Hematopoietic multipotent progenitor cell treated with erythropoietin and hydrocortisone succinate and interleukin-3 and kit ligand, for 8 days (in vitro differentiated cells): ENCODE data around the gene TRERF1.

Experiments used
- DNase-seq: peaks from one replicate; pipeline ENCODE4 v3.0.0-alpha.2; 2015

The TRERF1 gene

GRCh38 chr6:42268016-42268834 lies 183.5 kb downstream of the TRERF1 start:
- DNase-seq = no peak

GRCh38 chr6:42266538-42266937 lies 185.2 kb downstream of the TRERF1 start:
- no peak for DNase-seq

GRCh38 chr6:42264852-42265390 lies 186.8 kb downstream of the TRERF1 start:
- no peak for DNase-seq

- DNase-seq = no peak
Measured at GRCh38 chr6:42264162-42264851, 187.4 kb downstream of the TRERF1 start.

GRCh38 chr6:42263165-42263728 lies 188.5 kb downstream of the TRERF1 start:
- DNase-seq = no peak

GRCh38 chr6:42260972-42261371 lies 190.8 kb downstream of the TRERF1 start:
- DNase-seq = peak; percentile 10

- DNase-seq = peak; percentile 15
Measured at GRCh38 chr6:42260396-42260888, 191.3 kb downstream of the TRERF1 start.

- no peak for DNase-seq
Measured at GRCh38 chr6:42259841-42260395, 191.8 kb downstream of the TRERF1 start.

GRCh38 chr6:42259286-42259685 lies 192.4 kb downstream of the TRERF1 start:
- no peak for DNase-seq

- no peak for DNase-seq
Measured at GRCh38 chr6:42257614-42258013, 194.1 kb downstream of the TRERF1 start.

- DNase-seq = no peak
Measured at GRCh38 chr6:42257063-42257462, 194.7 kb downstream of the TRERF1 start.

- DNase-seq = no peak
Measured at GRCh38 chr6:42255050-42255449, 196.7 kb downstream of the TRERF1 start.

GRCh38 chr6:42254505-42254904 lies 197.2 kb downstream of the TRERF1 start:
- no peak for DNase-seq

- peak; percentile 39 for DNase-seq
Measured at GRCh38 chr6:42251911-42252637, 199.7 kb downstream of the TRERF1 start.

- DNase-seq = no peak
Measured at GRCh38 chr6:42251500-42251899, 200.2 kb downstream of the TRERF1 start.

GRCh38 chr6:42250274-42250931 lies 201.3 kb downstream of the TRERF1 start:
- no peak for DNase-seq

GRCh38 chr6:42249279-42249678 lies 202.4 kb downstream of the TRERF1 start:
- DNase-seq = no peak

- no peak for DNase-seq
Measured at GRCh38 chr6:42243046-42243445, 208.7 kb downstream of the TRERF1 start.

- no peak for DNase-seq
Measured at GRCh38 chr6:42241915-42242314, 209.8 kb downstream of the TRERF1 start.

GRCh38 chr6:42239736-42240375 lies 211.9 kb downstream of the TRERF1 start:
- DNase-seq = no peak

- DNase-seq = no peak
Measured at GRCh38 chr6:42239333-42239732, 212.4 kb downstream of the TRERF1 start.
